Cerebellar nuclear complex (tissue), 1 donor: ENCODE results near the gene TSHZ2.
"Not testable (repeated sequence)": the region's sequence is repeated elsewhere in the genome, so short reads cannot be mapped to it uniquely, and the experiment has no call there.

Source experiments
- DNase-seq, 2 experiments: peaks; one replicate each; lab custom pipeline; 2025; lab: John Stamatoyannopoulos, UW

The TSHZ2 gene

GRCh38 chr20:52962183-52962582 is 10.0 kb upstream of the TSHZ2 start:
- DNase-seq: no peak

GRCh38 chr20:52963131-52963530 is 9.0 kb upstream of the TSHZ2 start:
- DNase-seq: no peak

- DNase-seq: no peak
These were observed 8.0 kb upstream of the TSHZ2 start for GRCh38 chr20:52964131-52964530.

- DNase-seq: no peak
These were observed 6.8 kb upstream of the TSHZ2 start for GRCh38 chr20:52965380-52965779.

- no peak for DNase-seq
These were observed 6.3 kb upstream of the TSHZ2 start for GRCh38 chr20:52965819-52966218.

- not testable (repeated sequence) for DNase-seq
These were observed 5.6 kb upstream of the TSHZ2 start for GRCh38 chr20:52966543-52966942.

GRCh38 chr20:52971498-52972189 is 514 bp upstream of the TSHZ2 start:
- no peak for DNase-seq

GRCh38 chr20:52972965-52973819 is 1.0 kb downstream of the TSHZ2 start:
- no peak for DNase-seq

- no peak for DNase-seq
These were observed 2.0 kb downstream of the TSHZ2 start for GRCh38 chr20:52974179-52974594.

- DNase-seq: no peak
These were observed 3.0 kb downstream of the TSHZ2 start for GRCh38 chr20:52975029-52975732.

GRCh38 chr20:52975803-52976531 is 3.8 kb downstream of the TSHZ2 start:
- no peak for DNase-seq

- DNase-seq: no peak
These were observed 6.7 kb downstream of the TSHZ2 start for GRCh38 chr20:52978851-52979250.

GRCh38 chr20:52981051-52981450 is 8.9 kb downstream of the TSHZ2 start:
- DNase-seq: no peak

- DNase-seq: no peak
These were observed 11.7 kb downstream of the TSHZ2 start for GRCh38 chr20:52983726-52984450.

GRCh38 chr20:52984451-52984810 is 12.3 kb downstream of the TSHZ2 start:
- no peak for DNase-seq

- DNase-seq: no peak
These were observed 13.5 kb downstream of the TSHZ2 start for GRCh38 chr20:52985687-52986086.

- DNase-seq: no peak
These were observed 15.1 kb downstream of the TSHZ2 start for GRCh38 chr20:52987295-52987694.

GRCh38 chr20:52991830-52992229 is 19.7 kb downstream of the TSHZ2 start:
- no peak for DNase-seq

- no peak for DNase-seq
These were observed 20.5 kb downstream of the TSHZ2 start for GRCh38 chr20:52992632-52993031.

- no peak for DNase-seq
These were observed 20.9 kb downstream of the TSHZ2 start for GRCh38 chr20:52993076-52993475.

- DNase-seq: no peak
These were observed 22.2 kb downstream of the TSHZ2 start for GRCh38 chr20:52994184-52994970.
